Thoracic aorta (tissue), 2 donors: Measurements from ENCODE around the gene UBE2H. TPM values are rescaled to one million over a fixed set of nuclear protein-coding genes. Genes with fewer than 3 reads are reported as not detected.
A peak's percentile ranks its signal among the peaks of the same experiment; 100 is the strongest.

Experiments used
- ATAC-seq: fragments of 150-250 bp; one replicate; pipeline ENCODE4 v1.8.0; 2017; ENCODE audit warnings: low read depth; ENCODE audit not compliant: insufficient number of reproducible peaks, low FRiP score
- DNase-seq: peaks from one replicate; pipeline ENCODE4 v3.0.0-alpha.2; 2020; ENCODE audit warnings: low spot score
- H3K27ac ChIP-seq, 2 donors: fragments of 200-600 bp; sonication (generic); 1 replicate in 1 of 2; 2 replicates in 1 of 2; pipeline ENCODE4 v1.5.1; 2016; ENCODE audit warnings: mild to moderate bottlenecking in 2 of 2, moderate library complexity in 2 of 2
- H3K27me3 ChIP-seq: fragments of 200-600 bp; sonication (generic); replicated peaks from 2 replicates; pipeline ENCODE4 v1.6.0; 2016; ENCODE audit warnings: mild to moderate bottlenecking; ENCODE audit not compliant: insufficient read depth
- H3K36me3 ChIP-seq: fragments of 200-600 bp; sonication (generic); one replicate; pipeline ENCODE4 v1.5.1; 2016
- H3K4me1 ChIP-seq, 2 donors: fragments of 200-600 bp; sonication (generic); 1 replicate in 1 of 2; 2 replicates in 1 of 2; pipeline versions ENCODE4 v1.5.1 to v1.6.0; 2016; ENCODE audit warnings: low read depth in 2 of 2, mild to moderate bottlenecking in 1 of 2; ENCODE audit not compliant: control insufficient read depth in 1 of 2
- H3K4me3 ChIP-seq: fragments of 200-600 bp; sonication (generic); 2 replicates; pipeline ENCODE4 v1.5.1; 2016; ENCODE audit warnings: mild to moderate bottlenecking
- H3K9me3 ChIP-seq: fragments of 200-600 bp; sonication (generic); 2 replicates; pipeline ENCODE4 v1.5.1; 2016
- total RNA-seq, 2 donors: library from RNA; depleted of rRNA; stranded (reverse); fragments of >200 nt; gene quantifications; one replicate each; pipeline versions ENCODE4 v1.1.0 to v1.2.3, GENCODE V29; 2016
- TF ChIP-seq, protein P1 (sequence below): fragments of 200-600 bp; sonication (generic); IDR thresholded peaks from one replicate; pipeline ENCODE4 v1.5.1; 2019; ENCODE audit warnings: antibody characterized with exemption

The UBE2H gene
- total RNA-seq, 2 donors from 2014 or later = 136 to 158 TPM

DNA sequence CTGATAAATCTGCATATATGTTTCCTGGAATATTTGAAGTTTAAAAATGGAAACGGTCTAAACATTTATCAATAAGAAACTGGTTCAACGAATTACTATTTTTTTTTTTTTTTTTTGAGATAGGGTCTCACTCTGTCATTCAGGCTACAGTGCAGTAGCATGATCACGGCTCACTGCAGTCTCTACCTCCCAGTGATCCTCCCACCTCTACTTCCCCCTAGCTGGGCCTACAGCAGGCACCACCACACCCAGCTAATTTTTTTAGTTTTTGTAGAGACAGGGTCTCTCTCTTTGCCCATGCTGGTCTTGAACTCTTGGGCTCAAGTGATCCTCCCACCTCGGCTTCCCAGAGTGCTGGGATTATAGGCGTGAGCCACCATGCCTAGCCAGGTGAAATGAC lies 68.3 kb downstream of the UBE2H start:
- H3K4me3 ChIP-seq = no peak overlapping the region
- DNase-seq = no peak
- peaks cover 34 to 59% of the 10 kb centered on the region in 2 donors for H3K4me1 ChIP-seq
- no peaks in the 10 kb centered on the region for H3K36me3 ChIP-seq
- TF ChIP-seq, protein P1, sequence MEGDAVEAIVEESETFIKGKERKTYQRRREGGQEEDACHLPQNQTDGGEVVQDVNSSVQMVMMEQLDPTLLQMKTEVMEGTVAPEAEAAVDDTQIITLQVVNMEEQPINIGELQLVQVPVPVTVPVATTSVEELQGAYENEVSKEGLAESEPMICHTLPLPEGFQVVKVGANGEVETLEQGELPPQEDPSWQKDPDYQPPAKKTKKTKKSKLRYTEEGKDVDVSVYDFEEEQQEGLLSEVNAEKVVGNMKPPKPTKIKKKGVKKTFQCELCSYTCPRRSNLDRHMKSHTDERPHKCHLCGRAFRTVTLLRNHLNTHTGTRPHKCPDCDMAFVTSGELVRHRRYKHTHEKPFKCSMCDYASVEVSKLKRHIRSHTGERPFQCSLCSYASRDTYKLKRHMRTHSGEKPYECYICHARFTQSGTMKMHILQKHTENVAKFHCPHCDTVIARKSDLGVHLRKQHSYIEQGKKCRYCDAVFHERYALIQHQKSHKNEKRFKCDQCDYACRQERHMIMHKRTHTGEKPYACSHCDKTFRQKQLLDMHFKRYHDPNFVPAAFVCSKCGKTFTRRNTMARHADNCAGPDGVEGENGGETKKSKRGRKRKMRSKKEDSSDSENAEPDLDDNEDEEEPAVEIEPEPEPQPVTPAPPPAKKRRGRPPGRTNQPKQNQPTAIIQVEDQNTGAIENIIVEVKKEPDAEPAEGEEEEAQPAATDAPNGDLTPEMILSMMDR = no peak
- peak overlapping the region in 1 of 2 donors; percentile 29 for H3K27ac ChIP-seq
- no peaks in the 10 kb centered on the region for H3K27me3 ChIP-seq
- no peak for ATAC-seq
- H3K9me3 ChIP-seq = no peaks in the 10 kb centered on the region

DNA sequence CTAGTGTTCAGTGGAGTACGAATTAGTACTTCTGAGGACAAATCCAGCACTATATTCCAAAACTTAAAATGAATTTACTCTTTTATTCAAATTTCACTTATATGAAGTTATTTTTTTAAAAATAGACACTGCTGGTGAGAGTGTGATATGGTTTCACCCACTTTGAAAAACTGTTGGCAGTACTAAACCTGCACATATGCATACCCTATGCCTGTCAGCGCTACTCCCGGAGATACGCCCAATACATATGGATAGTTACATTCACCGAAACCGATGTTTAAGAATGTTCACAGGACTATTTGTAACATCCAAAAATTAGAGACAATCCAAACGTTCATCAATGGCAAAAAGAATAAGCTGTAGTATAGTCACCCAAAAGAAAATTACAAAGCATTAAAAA lies 69.6 kb downstream of the UBE2H start:
- Histone ChIP-seq H3K4me1 (peaks cover 34 to 47% of the 10 kb centered on the region in 2 donors), H3K27me3 (no peaks in the 10 kb centered on the region), H3K4me3 (no peak overlapping the region), H3K9me3 (no peaks in the 10 kb centered on the region), H3K36me3 (no peaks in the 10 kb centered on the region), H3K27ac (peak overlapping the region; percentile 26 to 45)
- no peak for DNase-seq
- TF ChIP-seq, protein P1 = no peak
- ATAC-seq = no peak

DNA sequence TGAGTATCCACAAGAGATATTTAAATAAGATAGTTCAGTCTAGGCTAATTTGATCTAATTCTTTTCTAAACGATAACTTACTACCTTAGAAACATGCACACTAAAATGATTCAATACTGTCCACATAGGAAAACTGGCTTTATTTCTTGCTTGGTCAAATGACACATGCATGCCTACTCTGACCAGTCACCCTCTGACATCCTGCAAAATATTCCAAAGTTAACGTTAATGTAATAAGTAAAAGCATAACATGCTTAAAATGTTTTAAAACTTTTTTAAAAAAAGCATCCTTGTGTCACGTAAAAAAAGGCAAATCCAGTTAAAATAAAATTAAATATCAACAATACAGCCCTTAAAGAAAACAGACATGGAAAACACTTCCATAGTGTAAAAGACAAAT lies 70.2 kb downstream of the UBE2H start:
- Histone ChIP-seq H3K4me3 (no peak overlapping the region), H3K9me3 (no peaks in the 10 kb centered on the region), H3K4me1 (peaks cover 40 to 45% of the 10 kb centered on the region in 2 donors), H3K27me3 (no peaks in the 10 kb centered on the region), H3K36me3 (no peaks in the 10 kb centered on the region), H3K27ac (peak overlapping the region; percentile 26)
- DNase-seq (no peak), ATAC-seq (no peak)
- TF ChIP-seq, protein P1 = no peak

DNA sequence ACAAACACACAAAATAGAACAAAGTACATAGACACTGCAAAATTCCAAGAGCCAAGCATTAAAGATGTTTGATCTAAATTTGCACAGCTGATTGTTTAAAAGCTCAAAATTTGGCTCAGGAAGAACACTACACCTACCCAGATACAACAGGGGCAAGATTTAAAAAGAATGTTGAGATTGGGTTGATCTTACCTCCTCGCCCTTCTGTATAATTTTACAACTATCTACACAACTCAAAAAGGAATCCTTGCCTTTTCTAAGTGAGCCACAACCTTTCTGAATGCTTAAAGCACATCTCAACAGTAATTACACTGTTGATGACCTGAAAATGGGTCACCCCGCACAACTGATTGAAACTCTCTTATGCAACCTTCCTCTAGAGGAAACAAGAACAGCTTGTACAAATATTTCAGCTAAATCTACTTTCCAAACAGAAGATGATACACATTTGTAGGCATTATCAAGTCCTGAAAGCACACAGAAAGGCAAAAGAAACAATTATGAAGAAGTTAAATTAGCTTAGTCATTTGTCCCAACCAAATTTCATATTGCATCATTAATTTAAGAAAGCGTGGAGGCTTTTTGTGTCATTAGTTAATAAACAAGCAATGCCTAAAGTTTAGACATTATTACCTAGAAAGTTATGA lies 75.5 kb downstream of the UBE2H start:
- DNase-seq (no peak), ATAC-seq (no peak)
- Histone ChIP-seq H3K4me1 (peaks cover 33 to 49% of the 10 kb centered on the region in 2 donors), H3K4me3 (no peak overlapping the region), H3K9me3 (no peaks in the 10 kb centered on the region), H3K27me3 (no peaks in the 10 kb centered on the region), H3K36me3 (no peaks in the 10 kb centered on the region), H3K27ac (no peak overlapping the region)
- TF ChIP-seq, protein P1 = no peak

DNA sequence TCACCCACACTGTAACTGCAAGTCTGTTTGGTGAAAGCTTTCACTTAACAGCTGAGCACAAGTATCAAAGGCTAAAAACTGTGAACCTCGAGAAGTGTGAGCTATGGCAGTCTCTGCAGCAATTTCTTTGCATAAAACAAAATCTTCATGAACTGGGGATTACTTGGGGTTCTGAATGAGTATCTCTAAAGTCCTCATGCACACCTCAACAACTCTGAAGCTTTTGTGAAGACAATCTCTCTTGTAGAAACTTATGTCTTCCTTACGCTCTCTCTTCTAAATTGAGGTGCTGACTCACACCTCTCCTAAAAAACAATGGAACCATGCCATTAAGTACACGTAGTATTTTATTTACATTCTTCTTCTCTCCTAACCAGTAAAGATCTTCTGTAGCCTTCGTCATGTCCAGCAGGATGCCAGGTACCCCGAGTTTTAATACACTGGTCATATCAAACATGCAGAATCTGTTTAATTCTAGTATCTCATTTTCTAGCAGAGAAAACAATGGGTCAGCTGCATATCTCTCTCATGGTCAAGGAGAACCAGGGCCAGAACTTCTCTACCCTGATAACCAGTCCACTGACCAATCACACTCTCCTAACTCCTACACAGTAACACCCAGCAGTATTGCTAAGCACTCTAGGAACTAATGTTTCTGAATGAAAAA lies 76.9 kb downstream of the UBE2H start:
- Histone ChIP-seq H3K4me3 (peak overlapping the region; percentile 30), H3K36me3 (no peaks in the 10 kb centered on the region), H3K27me3 (no peaks in the 10 kb centered on the region), H3K9me3 (no peaks in the 10 kb centered on the region), H3K4me1 (peaks cover 30 to 43% of the 10 kb centered on the region in 2 donors), H3K27ac (peak overlapping the region; percentile 29 to 50)
- TF ChIP-seq, protein P1 = no peak
- ATAC-seq (no peak), DNase-seq (no peak)
